GM23338 (cell line): ENCODE measurements around the gene RUSC2. TPM values are rescaled to one million over a fixed set of nuclear protein-coding genes. Genes with fewer than 3 reads are reported as not detected.

Experiments used
- ATAC-seq: fragments of 200-7000 bp; cut with Tn5 transposase; 3 replicates; pipeline ENCODE4 v1.9.1; 2020
- DNase-seq: peaks from one replicate; pipeline ENCODE4 v3.0.0-alpha.2; 2015; ENCODE audit warnings: low spot score
- H2AFZ ChIP-seq: fragments of 200-600 bp; sonication (generic); 2 replicates; pipeline ENCODE4 v1.8.0; 2016; ENCODE audit warnings: antibody characterized with exemption, mild to moderate bottlenecking, moderate library complexity
- H3F3A ChIP-seq: fragments of 200-600 bp; sonication (generic); replicated peaks from 2 replicates; pipeline ENCODE4 v1.8.0; 2017; ENCODE audit warnings: antibody characterized with exemption, mixed run types, low read depth
- H3K27ac ChIP-seq: fragments of 200-600 bp; sonication (generic); 2 replicates; pipeline ENCODE4 v1.6.1; 2016; ENCODE audit warnings: low read depth
- H3K27me3 ChIP-seq: fragments of 200-600 bp; sonication (generic); 2 replicates; pipeline ENCODE4 v1.8.0; 2016; ENCODE audit warnings: mild to moderate bottlenecking, mixed run types, moderate library complexity; ENCODE audit not compliant: insufficient read depth
- H3K36me3 ChIP-seq: fragments of 200-600 bp; sonication (generic); 2 replicates; pipeline ENCODE4 v1.8.0; 2016; ENCODE audit warnings: mild to moderate bottlenecking; ENCODE audit not compliant: insufficient read depth
- H3K4me1 ChIP-seq: fragments of 200-600 bp; sonication (generic); 2 replicates; pipeline ENCODE4 v1.8.0; 2016; ENCODE audit warnings: mild to moderate bottlenecking, moderate library complexity; ENCODE audit not compliant: insufficient read depth
- H3K4me2 ChIP-seq: fragments of 200-600 bp; sonication (generic); 2 replicates; pipeline ENCODE4 v1.7.1; 2017; ENCODE audit warnings: mixed run types
- H3K4me3 ChIP-seq: fragments of 200-600 bp; sonication (generic); 2 replicates; pipeline ENCODE4 v1.6.1; 2016; ENCODE audit warnings: mixed run types
- H3K79me2 ChIP-seq: fragments of 200-600 bp; sonication (generic); replicated peaks from 2 replicates; pipeline ENCODE4 v1.8.0; 2017; ENCODE audit warnings: mild to moderate bottlenecking; ENCODE audit not compliant: insufficient read depth
- H3K9me2 ChIP-seq: fragments of 200-600 bp; sonication (generic); 2 replicates; pipeline ENCODE4 v1.8.0; 2017; ENCODE audit not compliant: insufficient read depth
- H4K20me1 ChIP-seq: fragments of 200-600 bp; sonication (generic); replicated peaks from 2 replicates; pipeline ENCODE4 v1.8.0; 2017; ENCODE audit warnings: mild to moderate bottlenecking; ENCODE audit not compliant: insufficient read depth
- H3K27ac Mint-ChIP-seq: 2 replicates; pipeline ENCODE4 v1.8.0; 2020; ENCODE audit warnings: inconsistent platforms, mild to moderate bottlenecking, moderate library complexity, mixed read lengths
- H3K27me3 Mint-ChIP-seq: 3 replicates; pipeline ENCODE4 v1.8.0; 2022; ENCODE audit warnings: low read depth, mild to moderate bottlenecking, moderate library complexity, mixed read lengths, inconsistent platforms; ENCODE audit not compliant: insufficient read depth, poor library complexity
- H3K36me3 Mint-ChIP-seq: 3 replicates; pipeline ENCODE4 v1.8.0; 2021; ENCODE audit warnings: low read depth, mild to moderate bottlenecking, inconsistent platforms, moderate library complexity, mixed read lengths
- H3K4me1 Mint-ChIP-seq: 3 replicates; pipeline ENCODE4 v1.8.0; 2020; ENCODE audit warnings: mild to moderate bottlenecking, inconsistent platforms, mixed read lengths
- H3K4me3 Mint-ChIP-seq: 3 replicates; pipeline ENCODE4 v1.8.0; 2021; ENCODE audit warnings: moderate library complexity, mild to moderate bottlenecking, inconsistent platforms, mixed read lengths
- H3K9me3 Mint-ChIP-seq: 3 replicates; pipeline ENCODE4 v1.8.0; 2020; ENCODE audit warnings: moderate library complexity, mild to moderate bottlenecking, inconsistent platforms, mixed read lengths
- CREB1 ChIP-seq: fragments of 250-450 bp; sonication (Bioruptor Pico); IDR thresholded peaks from 2 replicates; pipeline ENCODE4 v1.5.0; 2020; ENCODE audit warnings: low read depth, mild to moderate bottlenecking, moderate library complexity
- JUNB ChIP-seq: IDR thresholded peaks from one replicate; pipeline ENCODE4 v1.6.1; 2016; ENCODE audit warnings: antibody characterized with exemption; ENCODE audit not compliant: unreplicated experiment
- POLR2AphosphoS5 ChIP-seq: IDR thresholded peaks from 2 replicates; pipeline ENCODE4 v1.6.1; 2016; ENCODE audit warnings: antibody characterized with exemption, low read depth
- STAT1 ChIP-seq: IDR thresholded peaks from one replicate; pipeline ENCODE4 v1.6.1; 2016; ENCODE audit warnings: antibody characterized with exemption; ENCODE audit not compliant: unreplicated experiment
- ZNF114 ChIP-seq: fragments of 250-450 bp; sonication (Bioruptor Pico); IDR thresholded peaks from 2 replicates; pipeline ENCODE4 v1.5.0; 2020; ENCODE audit warnings: mild to moderate bottlenecking, moderate library complexity
- ZNF331 ChIP-seq: fragments of 250-450 bp; sonication (Bioruptor Pico); IDR thresholded peaks from 2 replicates; pipeline ENCODE4 v1.5.0; 2020; ENCODE audit warnings: low read depth, mild to moderate bottlenecking, moderate library complexity
- long read RNA-seq: library from polyadenylated mRNA; unstranded; transcript quantifications from one replicate; pipeline ENCODE4 v2.0.0, GENCODE V29; 2020; ENCODE audit not compliant: unreplicated experiment
- polyA plus RNA-seq: library from polyadenylated mRNA; unstranded; fragments of >200 nt; fragmentation: Nextera tagmentation; extraction: Ambion mirVana; gene quantifications from 2 replicates; pipeline ENCODE4 v1.2.1, GENCODE V29; 2016
- total RNA-seq: library from RNA; depleted of rRNA; stranded (reverse); fragments of >200 nt; shearing (Covaris generic); gene quantifications from 2 replicates; pipeline ENCODE4 v1.2.3, GENCODE V29; 2014; rRNA removed
- TF ChIP-seq, protein P1 (sequence below), 2 experiments: fragments of 200-600 bp in 1 of 2; sonication (generic) in 1 of 2; conservative IDR thresholded peaks; 2 replicates each; pipeline versions ENCODE4 v1.5.1 to v1.6.1; 2016 to 2017; ENCODE audit warnings: antibody characterized with exemption in 2 of 2, low read depth in 2 of 2, mild to moderate bottlenecking in 2 of 2, moderate library complexity in 1 of 2
- TF ChIP-seq, protein P2 (sequence below): fragments of 250-450 bp; sonication (Bioruptor Pico); IDR thresholded peaks from 2 replicates; pipeline ENCODE4 v1.5.0; 2020; ENCODE audit warnings: mild to moderate bottlenecking, moderate library complexity

The RUSC2 gene, protein sequence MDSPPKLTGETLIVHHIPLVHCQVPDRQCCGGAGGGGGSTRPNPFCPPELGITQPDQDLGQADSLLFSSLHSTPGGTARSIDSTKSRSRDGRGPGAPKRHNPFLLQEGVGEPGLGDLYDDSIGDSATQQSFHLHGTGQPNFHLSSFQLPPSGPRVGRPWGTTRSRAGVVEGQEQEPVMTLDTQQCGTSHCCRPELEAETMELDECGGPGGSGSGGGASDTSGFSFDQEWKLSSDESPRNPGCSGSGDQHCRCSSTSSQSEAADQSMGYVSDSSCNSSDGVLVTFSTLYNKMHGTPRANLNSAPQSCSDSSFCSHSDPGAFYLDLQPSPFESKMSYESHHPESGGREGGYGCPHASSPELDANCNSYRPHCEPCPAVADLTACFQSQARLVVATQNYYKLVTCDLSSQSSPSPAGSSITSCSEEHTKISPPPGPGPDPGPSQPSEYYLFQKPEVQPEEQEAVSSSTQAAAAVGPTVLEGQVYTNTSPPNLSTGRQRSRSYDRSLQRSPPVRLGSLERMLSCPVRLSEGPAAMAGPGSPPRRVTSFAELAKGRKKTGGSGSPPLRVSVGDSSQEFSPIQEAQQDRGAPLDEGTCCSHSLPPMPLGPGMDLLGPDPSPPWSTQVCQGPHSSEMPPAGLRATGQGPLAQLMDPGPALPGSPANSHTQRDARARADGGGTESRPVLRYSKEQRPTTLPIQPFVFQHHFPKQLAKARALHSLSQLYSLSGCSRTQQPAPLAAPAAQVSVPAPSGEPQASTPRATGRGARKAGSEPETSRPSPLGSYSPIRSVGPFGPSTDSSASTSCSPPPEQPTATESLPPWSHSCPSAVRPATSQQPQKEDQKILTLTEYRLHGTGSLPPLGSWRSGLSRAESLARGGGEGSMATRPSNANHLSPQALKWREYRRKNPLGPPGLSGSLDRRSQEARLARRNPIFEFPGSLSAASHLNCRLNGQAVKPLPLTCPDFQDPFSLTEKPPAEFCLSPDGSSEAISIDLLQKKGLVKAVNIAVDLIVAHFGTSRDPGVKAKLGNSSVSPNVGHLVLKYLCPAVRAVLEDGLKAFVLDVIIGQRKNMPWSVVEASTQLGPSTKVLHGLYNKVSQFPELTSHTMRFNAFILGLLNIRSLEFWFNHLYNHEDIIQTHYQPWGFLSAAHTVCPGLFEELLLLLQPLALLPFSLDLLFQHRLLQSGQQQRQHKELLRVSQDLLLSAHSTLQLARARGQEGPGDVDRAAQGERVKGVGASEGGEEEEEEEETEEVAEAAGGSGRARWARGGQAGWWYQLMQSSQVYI (N-terminal part only)
- total RNA-seq (5.6 and 8.2 TPM in 2 replicates), polyA plus RNA-seq (2.8 and 3.0 TPM in 2 replicates)
- long read RNA-seq = 0 reads

DNA sequence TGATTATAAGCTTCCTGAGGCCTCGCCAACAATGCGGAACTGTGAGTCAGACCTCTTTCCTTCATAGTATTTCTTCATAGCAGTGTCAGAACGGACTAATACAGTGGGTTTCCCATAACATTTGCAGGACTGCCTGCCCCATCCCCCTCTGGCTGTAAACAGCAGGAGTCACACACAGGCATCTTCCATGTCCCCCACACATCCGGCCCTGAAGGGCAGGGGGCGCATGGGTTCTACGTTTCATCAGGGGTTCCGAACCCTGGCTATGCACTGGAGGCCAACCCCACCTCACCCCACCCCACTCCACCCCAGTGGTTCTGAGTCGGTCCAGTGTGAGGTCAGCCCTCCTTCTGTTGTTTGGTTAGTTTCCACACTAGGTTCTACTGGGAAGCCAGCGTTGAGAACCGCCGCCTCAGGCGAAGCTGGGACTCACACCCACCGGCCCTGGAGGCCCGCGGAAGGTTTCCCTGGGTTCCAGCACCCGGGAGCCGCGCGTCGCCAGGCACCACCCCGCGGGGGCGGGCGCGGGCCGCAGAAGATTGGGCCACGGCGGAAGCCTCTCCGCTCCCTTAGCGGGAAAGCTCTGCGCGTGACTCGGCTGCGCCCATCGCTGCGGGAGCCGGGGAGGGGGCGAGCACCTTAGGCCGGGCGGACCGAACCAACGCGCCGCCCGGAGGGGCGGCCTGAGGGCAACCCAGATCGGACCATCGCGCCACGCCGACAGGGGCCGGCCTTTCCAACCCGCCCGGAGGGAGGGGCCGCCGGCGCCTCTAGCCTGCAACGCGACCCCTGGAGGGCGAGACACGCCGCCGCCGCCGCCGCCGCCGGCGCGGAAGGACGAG lies at the start of gene RUSC2:
TSS of gene RUSC2 (plus strand) at position 799 of the 842 bp plus-strand sequence. CDS start 56,411 bp downstream, outside the sequence.
- Mint-ChIP-seq H3K27me3 (peaks cover 17% of the 10 kb centered on the region), H3K9me3 (no peaks in the 10 kb centered on the region), H3K4me1 (peaks cover 31% of the 10 kb centered on the region), H3K27ac (peak within 1 kb of the TSS; percentile 89), H3K36me3 (no peaks in the 10 kb centered on the region), H3K4me3 (peak within 1 kb of the TSS; percentile 97)
- peak within 1 kb of the TSS; percentile 97 for H2AFZ ChIP-seq
- H4K20me1 ChIP-seq = no peaks in the 10 kb centered on the region
- peak within 1 kb of the TSS; percentile 91 for H3K4me3 ChIP-seq
- H3K4me2 ChIP-seq = peak within 1 kb of the TSS; percentile 94
- peaks cover 13% of the 10 kb centered on the region; the same call in 1 of the 2 replicates for H3F3A ChIP-seq
- TF ChIP-seq, protein P1, sequence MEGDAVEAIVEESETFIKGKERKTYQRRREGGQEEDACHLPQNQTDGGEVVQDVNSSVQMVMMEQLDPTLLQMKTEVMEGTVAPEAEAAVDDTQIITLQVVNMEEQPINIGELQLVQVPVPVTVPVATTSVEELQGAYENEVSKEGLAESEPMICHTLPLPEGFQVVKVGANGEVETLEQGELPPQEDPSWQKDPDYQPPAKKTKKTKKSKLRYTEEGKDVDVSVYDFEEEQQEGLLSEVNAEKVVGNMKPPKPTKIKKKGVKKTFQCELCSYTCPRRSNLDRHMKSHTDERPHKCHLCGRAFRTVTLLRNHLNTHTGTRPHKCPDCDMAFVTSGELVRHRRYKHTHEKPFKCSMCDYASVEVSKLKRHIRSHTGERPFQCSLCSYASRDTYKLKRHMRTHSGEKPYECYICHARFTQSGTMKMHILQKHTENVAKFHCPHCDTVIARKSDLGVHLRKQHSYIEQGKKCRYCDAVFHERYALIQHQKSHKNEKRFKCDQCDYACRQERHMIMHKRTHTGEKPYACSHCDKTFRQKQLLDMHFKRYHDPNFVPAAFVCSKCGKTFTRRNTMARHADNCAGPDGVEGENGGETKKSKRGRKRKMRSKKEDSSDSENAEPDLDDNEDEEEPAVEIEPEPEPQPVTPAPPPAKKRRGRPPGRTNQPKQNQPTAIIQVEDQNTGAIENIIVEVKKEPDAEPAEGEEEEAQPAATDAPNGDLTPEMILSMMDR (conservative IDR thresholded peaks at IDR 0.05; ENCODE audit: low read depth in 2 of 2) = peak; percentile 49 to 74
- peak; percentile 78 for TF ChIP-seq POLR2AphosphoS5
- TF ChIP-seq ZNF331 = no peak
- TF ChIP-seq STAT1 = no peak
- TF ChIP-seq, protein P2, sequence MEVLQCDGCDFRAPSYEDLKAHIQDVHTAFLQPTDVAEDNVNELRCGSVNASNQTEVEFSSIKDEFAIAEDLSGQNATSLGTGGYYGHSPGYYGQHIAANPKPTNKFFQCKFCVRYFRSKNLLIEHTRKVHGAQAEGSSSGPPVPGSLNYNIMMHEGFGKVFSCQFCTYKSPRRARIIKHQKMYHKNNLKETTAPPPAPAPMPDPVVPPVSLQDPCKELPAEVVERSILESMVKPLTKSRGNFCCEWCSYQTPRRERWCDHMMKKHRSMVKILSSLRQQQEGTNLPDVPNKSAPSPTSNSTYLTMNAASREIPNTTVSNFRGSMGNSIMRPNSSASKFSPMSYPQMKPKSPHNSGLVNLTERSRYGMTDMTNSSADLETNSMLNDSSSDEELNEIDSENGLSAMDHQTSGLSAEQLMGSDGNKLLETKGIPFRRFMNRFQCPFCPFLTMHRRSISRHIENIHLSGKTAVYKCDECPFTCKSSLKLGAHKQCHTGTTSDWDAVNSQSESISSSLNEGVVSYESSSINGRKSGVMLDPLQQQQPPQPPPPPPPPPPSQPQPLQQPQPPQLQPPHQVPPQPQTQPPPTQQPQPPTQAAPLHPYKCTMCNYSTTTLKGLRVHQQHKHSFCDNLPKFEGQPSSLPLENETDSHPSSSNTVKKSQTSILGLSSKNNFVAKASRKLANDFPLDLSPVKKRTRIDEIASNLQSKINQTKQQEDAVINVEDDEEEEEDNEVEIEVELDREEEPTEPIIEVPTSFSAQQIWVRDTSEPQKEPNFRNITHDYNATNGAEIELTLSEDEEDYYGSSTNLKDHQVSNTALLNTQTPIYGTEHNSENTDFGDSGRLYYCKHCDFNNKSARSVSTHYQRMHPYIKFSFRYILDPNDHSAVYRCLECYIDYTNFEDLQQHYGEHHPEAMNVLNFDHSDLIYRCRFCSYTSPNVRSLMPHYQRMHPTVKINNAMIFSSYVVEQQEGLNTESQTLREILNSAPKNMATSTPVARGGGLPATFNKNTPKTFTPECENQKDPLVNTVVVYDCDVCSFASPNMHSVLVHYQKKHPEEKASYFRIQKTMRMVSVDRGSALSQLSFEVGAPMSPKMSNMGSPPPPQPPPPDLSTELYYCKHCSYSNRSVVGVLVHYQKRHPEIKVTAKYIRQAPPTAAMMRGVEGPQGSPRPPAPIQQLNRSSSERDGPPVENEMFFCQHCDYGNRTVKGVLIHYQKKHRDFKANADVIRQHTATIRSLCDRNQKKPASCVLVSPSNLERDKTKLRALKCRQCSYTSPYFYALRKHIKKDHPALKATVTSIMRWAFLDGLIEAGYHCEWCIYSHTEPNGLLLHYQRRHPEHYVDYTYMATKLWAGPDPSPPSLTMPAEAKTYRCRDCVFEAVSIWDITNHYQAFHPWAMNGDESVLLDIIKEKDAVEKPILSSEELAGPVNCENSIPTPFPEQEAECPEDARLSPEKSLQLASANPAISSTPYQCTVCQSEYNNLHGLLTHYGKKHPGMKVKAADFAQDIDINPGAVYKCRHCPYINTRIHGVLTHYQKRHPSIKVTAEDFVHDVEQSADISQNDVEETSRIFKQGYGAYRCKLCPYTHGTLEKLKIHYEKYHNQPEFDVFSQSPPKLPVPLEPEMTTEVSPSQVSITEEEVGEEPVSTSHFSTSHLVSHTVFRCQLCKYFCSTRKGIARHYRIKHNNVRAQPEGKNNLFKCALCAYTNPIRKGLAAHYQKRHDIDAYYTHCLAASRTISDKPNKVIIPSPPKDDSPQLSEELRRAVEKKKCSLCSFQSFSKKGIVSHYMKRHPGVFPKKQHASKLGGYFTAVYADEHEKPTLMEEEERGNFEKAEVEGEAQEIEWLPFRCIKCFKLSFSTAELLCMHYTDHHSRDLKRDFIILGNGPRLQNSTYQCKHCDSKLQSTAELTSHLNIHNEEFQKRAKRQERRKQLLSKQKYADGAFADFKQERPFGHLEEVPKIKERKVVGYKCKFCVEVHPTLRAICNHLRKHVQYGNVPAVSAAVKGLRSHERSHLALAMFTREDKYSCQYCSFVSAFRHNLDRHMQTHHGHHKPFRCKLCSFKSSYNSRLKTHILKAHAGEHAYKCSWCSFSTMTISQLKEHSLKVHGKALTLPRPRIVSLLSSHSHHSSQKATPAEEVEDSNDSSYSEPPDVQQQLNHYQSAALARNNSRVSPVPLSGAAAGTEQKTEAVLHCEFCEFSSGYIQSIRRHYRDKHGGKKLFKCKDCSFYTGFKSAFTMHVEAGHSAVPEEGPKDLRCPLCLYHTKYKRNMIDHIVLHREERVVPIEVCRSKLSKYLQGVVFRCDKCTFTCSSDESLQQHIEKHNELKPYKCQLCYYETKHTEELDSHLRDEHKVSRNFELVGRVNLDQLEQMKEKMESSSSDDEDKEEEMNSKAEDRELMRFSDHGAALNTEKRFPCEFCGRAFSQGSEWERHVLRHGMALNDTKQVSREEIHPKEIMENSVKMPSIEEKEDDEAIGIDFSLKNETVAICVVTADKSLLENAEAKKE (CRISPR knock-in tag) = no peak
- TF ChIP-seq JUNB = no peak
- no peak for TF ChIP-seq ZNF114 (CRISPR knock-in tag)
- peak; percentile 57 for TF ChIP-seq CREB1 (CRISPR knock-in tag)
- H3K4me1 ChIP-seq = peaks cover 8% of the 10 kb centered on the region; the same call in 1 of the 2 replicates
- H3K36me3 ChIP-seq = no peaks in the 10 kb centered on the region
- H3K79me2 ChIP-seq = peaks cover 30% of the 10 kb centered on the region
- H3K27me3 ChIP-seq = peaks cover 7% of the 10 kb centered on the region; the same call in 1 of the 2 replicates
- peak within 1 kb of the TSS; percentile 92 for H3K27ac ChIP-seq
- H3K9me2 ChIP-seq = peaks cover 6% of the 10 kb centered on the region
- peak; percentile 84 for ATAC-seq
- peak; percentile 94 for DNase-seq
